K562 treated with DMSO at 1 percent for 12 hours (cell line): Measurements from ENCODE around the gene COPZ1. TPM values are rescaled to one million over a fixed set of nuclear protein-coding genes. Genes with fewer than 3 reads are reported as not detected.

ENCODE experiments used
- total RNA-seq: library from RNA; unstranded; fragments of 300-600 nt; gene quantifications from 2 replicates; pipeline ENCODE4 v1.2.3, GENCODE V29; 2022; ENCODE audit not compliant: insufficient read depth

Gene COPZ1
- total RNA-seq = 129 and 197 TPM in 2 replicates

GRCh38 chr12:54324617-54325441 lies at the start of gene COPZ1:
TSS of gene COPZ1 (plus strand) at chr12:54325131. CDS start at chr12:54325164, 33 bp downstream.

GRCh38 chr12:54279632-54280467 lies 45.1 kb upstream of the COPZ1 start, which contains the start of gene CBX5:
TSS of gene CBX5 (minus strand) at chr12:54280122. CDS start at chr12:54257650, 22,472 bp downstream.

GRCh38 chr12:54280468-54281260 lies 44.3 kb upstream of the COPZ1 start, which contains the start of gene HNRNPA1:
TSS of gene HNRNPA1 (plus strand) at chr12:54280726. CDS start at chr12:54280808, 82 bp downstream.

GRCh38 chr12:54300732-54301427 lies 24.1 kb upstream of the COPZ1 start, which contains the start of gene NFE2:
TSS of gene NFE2 (minus strand) at chr12:54301015. CDS start at chr12:54295248, 5,767 bp downstream.

GRCh38 chr12:54364413-54364812 lies 39.5 kb downstream of the COPZ1 start, which contains the start of gene GPR84:
TSS of gene GPR84 (minus strand) at chr12:54364486. CDS start at chr12:54363851, 635 bp downstream.

GRCh38 chr12:54384591-54385041 lies 59.7 kb downstream of the COPZ1 start, which contains the start of gene ZNF385A:
TSS of gene ZNF385A (minus strand) at chr12:54384733. CDS start at chr12:54384514, 219 bp downstream.

Other genes starting within 250 kb of the COPZ1 start
- gene SMUG1, start 136.1 kb upstream of the COPZ1 start, total RNA-seq = 33.0 and 42.8 TPM in 2 replicates
- gene CBX5, start 45.0 kb upstream of the COPZ1 start, total RNA-seq = 8.6 and 39.5 TPM in 2 replicates
- gene HNRNPA1, start 44.4 kb upstream of the COPZ1 start, total RNA-seq = 1,247 and 2,227 TPM in 2 replicates
- gene NFE2, start 24.1 kb upstream of the COPZ1 start, total RNA-seq = 125 and 136 TPM in 2 replicates
- not detected in 2 replicates for gene GPR84, start 39.4 kb downstream of the COPZ1 start, total RNA-seq
- gene ZNF385A, start 59.6 kb downstream of the COPZ1 start, total RNA-seq = 21.8 and 45.3 TPM in 2 replicates
- gene ITGA5, start 94.1 kb downstream of the COPZ1 start, total RNA-seq = 41.8 and 96.9 TPM in 2 replicates
- gene GTSF1, start 148.5 kb downstream of the COPZ1 start, total RNA-seq = 246 and 263 TPM in 2 replicates
- gene NCKAP1L, start 172.6 kb downstream of the COPZ1 start, total RNA-seq = 22.7 and 49.2 TPM in 2 replicates
- 1.8 and 3.5 TPM in 2 replicates for gene PDE1B, start 224.5 kb downstream of the COPZ1 start, total RNA-seq